K562 (cell line): ENCODE data around the gene INPP1. TPM values are rescaled to one million over a fixed set of nuclear protein-coding genes. Genes with fewer than 3 reads are reported as not detected.

Experiments
- BCOR ChIP-seq: fragments of 450-650 bp; IDR thresholded peaks from 2 replicates; pipeline ENCODE4 v1.6.1; 2016
- DNMT1 ChIP-seq: fragments of 450-650 bp; IDR thresholded peaks from 2 replicates; pipeline ENCODE4 v1.6.1; 2016; ENCODE audit warnings: antibody characterized with exemption, mild to moderate bottlenecking
- FUS ChIP-seq: fragments of 200-400 bp; formaldehyde crosslinking; optimal IDR thresholded peaks from 2 replicates; pipeline ENCODE3; 2017; ENCODE audit warnings: low read depth, low read length
- HDAC8 ChIP-seq: fragments of 450-650 bp; IDR thresholded peaks from 2 replicates; pipeline ENCODE4 v1.6.1; 2016; ENCODE audit warnings: mild to moderate bottlenecking, missing genetic modification characterization, moderate library complexity, missing compliant biosample characterization
- SMC3 ChIP-seq: conservative IDR thresholded peaks from 2 replicates; pipeline ENCODE4 v1.6.1; 2011; ENCODE audit warnings: low read depth, low read length, improper control_type of control experiment; ENCODE audit not compliant: insufficient read depth
- ZNF583 ChIP-seq: fragments of 250-450 bp; sonication (Bioruptor Pico); IDR thresholded peaks from 2 replicates; pipeline ENCODE4 v1.4.0; 2020
- ZNF592 ChIP-seq: fragments of 450-650 bp; IDR thresholded peaks from 2 replicates; pipeline ENCODE4 v1.6.1; 2017; ENCODE audit warnings: antibody characterized with exemption, mild to moderate bottlenecking
- ZSCAN32 ChIP-seq: fragments of 450-650 bp; formaldehyde crosslinking; IDR thresholded peaks from 2 replicates; pipeline ENCODE4 v1.4.0; 2020; ENCODE audit warnings: mild to moderate bottlenecking, moderate library complexity
- polyA plus RNA-seq, 8 experiments: library from polyadenylated mRNA; depleted of rRNA in 4 of 8; stranded (reverse) in 5 of 8; unstranded in 3 of 8; fragments of >200 nt; fragmentation: Nextera tagmentation in 2 of 8; fragmentation: Illumina TruSeq in 1 of 8; extraction: Ambion mirVana in 2 of 8; extraction: Trizol in 1 of 8; gene quantifications; 2 replicates each; pipeline versions ENCODE4 v1.2.1 to v1.2.3, GENCODE V29; 2011 to 2014; ENCODE audit warnings: inconsistent platforms in 1 of 8, missing spikeins in 1 of 8
- total RNA-seq, 7 experiments: library from RNA; depleted of rRNA in 6 of 7; stranded (reverse); fragments of >200 nt in 6 of 7; fragmentation: Illumina TruSeq in 2 of 7; extraction: Trizol in 2 of 7; gene quantifications; 2 replicates each; pipeline versions ENCODE4 v1.2.1 to v1.2.3, GENCODE V29; 2011 to 2021; ENCODE audit warnings: low replicate concordance in 1 of 7
- TF ChIP-seq, protein P1 (sequence below): fragments of 250-450 bp; sonication (Bioruptor Pico); IDR thresholded peaks from 2 replicates; pipeline ENCODE4 v1.5.0; 2020; ENCODE audit warnings: mild to moderate bottlenecking, borderline replicate concordance
- TF ChIP-seq, protein P2 (sequence below): fragments of 250-450 bp; sonication (Bioruptor Pico); IDR thresholded peaks from 2 replicates; pipeline ENCODE4 v1.4.0; 2020; ENCODE audit warnings: mild to moderate bottlenecking
- TF ChIP-seq, protein P3 (sequence below): IDR thresholded peaks from 3 replicates; pipeline ENCODE4 v1.6.1; 2011; ENCODE audit warnings: borderline replicate concordance, mild to moderate bottlenecking, moderate library complexity; ENCODE audit not compliant: insufficient read length; ENCODE audit errors: extremely low read depth
- TF ChIP-seq, protein P4 (sequence below): fragments of 450-650 bp; IDR thresholded peaks from 2 replicates; pipeline ENCODE4 v1.6.1; 2018; ENCODE audit not compliant: partially characterized antibody

INPP1 gene
- total and polyA plus RNA-seq, 9 of the 15 experiments (the other 6 are each of a cell fraction or from before 2014, with no cell fraction given), result 3.7 to 11.8 (median 6.5) TPM

GRCh38 chr2:190380962-190381412 lies 37.6 kb downstream of the INPP1 start (continued):
- TF ChIP-seq, protein P1, sequence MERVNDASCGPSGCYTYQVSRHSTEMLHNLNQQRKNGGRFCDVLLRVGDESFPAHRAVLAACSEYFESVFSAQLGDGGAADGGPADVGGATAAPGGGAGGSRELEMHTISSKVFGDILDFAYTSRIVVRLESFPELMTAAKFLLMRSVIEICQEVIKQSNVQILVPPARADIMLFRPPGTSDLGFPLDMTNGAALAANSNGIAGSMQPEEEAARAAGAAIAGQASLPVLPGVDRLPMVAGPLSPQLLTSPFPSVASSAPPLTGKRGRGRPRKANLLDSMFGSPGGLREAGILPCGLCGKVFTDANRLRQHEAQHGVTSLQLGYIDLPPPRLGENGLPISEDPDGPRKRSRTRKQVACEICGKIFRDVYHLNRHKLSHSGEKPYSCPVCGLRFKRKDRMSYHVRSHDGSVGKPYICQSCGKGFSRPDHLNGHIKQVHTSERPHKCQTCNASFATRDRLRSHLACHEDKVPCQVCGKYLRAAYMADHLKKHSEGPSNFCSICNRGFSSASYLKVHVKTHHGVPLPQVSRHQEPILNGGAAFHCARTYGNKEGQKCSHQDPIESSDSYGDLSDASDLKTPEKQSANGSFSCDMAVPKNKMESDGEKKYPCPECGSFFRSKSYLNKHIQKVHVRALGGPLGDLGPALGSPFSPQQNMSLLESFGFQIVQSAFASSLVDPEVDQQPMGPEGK (CRISPR knock-in tag), result no peak
- TF ChIP-seq, protein P2, sequence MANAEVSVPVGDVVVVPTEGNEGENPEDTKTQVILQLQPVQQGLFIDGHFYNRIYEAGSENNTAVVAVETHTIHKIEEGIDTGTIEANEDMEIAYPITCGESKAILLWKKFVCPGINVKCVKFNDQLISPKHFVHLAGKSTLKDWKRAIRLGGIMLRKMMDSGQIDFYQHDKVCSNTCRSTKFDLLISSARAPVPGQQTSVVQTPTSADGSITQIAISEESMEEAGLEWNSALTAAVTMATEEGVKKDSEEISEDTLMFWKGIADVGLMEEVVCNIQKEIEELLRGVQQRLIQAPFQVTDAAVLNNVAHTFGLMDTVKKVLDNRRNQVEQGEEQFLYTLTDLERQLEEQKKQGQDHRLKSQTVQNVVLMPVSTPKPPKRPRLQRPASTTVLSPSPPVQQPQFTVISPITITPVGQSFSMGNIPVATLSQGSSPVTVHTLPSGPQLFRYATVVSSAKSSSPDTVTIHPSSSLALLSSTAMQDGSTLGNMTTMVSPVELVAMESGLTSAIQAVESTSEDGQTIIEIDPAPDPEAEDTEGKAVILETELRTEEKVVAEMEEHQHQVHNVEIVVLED, result no peak
- TF ChIP-seq FUS, result no peak
- no peak for TF ChIP-seq ZSCAN32 (CRISPR knock-in tag)
- peak; percentile 75; the same call in 1 of the 2 replicates for TF ChIP-seq ZNF592
- no peak for TF ChIP-seq HDAC8 (tag)
- TF ChIP-seq BCOR, result no peak
- TF ChIP-seq, protein P3, sequence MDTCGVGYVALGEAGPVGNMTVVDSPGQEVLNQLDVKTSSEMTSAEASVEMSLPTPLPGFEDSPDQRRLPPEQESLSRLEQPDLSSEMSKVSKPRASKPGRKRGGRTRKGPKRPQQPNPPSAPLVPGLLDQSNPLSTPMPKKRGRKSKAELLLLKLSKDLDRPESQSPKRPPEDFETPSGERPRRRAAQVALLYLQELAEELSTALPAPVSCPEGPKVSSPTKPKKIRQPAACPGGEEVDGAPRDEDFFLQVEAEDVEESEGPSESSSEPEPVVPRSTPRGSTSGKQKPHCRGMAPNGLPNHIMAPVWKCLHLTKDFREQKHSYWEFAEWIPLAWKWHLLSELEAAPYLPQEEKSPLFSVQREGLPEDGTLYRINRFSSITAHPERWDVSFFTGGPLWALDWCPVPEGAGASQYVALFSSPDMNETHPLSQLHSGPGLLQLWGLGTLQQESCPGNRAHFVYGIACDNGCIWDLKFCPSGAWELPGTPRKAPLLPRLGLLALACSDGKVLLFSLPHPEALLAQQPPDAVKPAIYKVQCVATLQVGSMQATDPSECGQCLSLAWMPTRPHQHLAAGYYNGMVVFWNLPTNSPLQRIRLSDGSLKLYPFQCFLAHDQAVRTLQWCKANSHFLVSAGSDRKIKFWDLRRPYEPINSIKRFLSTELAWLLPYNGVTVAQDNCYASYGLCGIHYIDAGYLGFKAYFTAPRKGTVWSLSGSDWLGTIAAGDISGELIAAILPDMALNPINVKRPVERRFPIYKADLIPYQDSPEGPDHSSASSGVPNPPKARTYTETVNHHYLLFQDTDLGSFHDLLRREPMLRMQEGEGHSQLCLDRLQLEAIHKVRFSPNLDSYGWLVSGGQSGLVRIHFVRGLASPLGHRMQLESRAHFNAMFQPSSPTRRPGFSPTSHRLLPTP, result no peak
- TF ChIP-seq SMC3, result no peak
- TF ChIP-seq ZNF583, result no peak
- TF ChIP-seq DNMT1, result no peak
- TF ChIP-seq, protein P4, sequence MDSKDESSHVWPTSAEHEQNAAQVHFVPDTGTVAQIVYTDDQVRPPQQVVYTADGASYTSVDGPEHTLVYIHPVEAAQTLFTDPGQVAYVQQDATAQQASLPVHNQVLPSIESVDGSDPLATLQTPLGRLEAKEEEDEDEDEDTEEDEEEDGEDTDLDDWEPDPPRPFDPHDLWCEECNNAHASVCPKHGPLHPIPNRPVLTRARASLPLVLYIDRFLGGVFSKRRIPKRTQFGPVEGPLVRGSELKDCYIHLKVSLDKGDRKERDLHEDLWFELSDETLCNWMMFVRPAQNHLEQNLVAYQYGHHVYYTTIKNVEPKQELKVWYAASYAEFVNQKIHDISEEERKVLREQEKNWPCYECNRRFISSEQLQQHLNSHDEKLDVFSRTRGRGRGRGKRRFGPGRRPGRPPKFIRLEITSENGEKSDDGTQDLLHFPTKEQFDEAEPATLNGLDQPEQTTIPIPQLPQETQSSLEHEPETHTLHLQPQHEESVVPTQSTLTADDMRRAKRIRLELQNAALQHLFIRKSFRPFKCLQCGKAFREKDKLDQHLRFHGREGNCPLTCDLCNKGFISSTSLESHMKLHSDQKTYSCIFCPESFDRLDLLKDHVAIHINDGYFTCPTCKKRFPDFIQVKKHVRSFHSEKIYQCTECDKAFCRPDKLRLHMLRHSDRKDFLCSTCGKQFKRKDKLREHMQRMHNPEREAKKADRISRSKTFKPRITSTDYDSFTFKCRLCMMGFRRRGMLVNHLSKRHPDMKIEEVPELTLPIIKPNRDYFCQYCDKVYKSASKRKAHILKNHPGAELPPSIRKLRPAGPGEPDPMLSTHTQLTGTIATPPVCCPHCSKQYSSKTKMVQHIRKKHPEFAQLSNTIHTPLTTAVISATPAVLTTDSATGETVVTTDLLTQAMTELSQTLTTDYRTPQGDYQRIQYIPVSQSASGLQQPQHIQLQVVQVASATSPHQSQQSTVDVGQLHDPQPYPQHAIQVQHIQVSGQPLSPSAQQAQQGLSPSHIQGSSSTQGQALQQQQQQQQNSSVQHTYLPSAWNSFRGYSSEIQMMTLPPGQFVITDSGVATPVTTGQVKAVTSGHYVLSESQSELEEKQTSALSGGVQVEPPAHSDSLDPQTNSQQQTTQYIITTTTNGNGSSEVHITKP, result no peak
- TF ChIP-seq, all 486 proteins: peak for 87
